ENCODE data around the gene TFIP11.

- TF ChIP-seq CTCF (IDR thresholded peaks at IDR 0.05): no peak
- TF ChIP-seq EZH2 (IDR thresholded peaks at IDR 0.05; ENCODE audit: borderline replicate concordance, insufficient read depth, low read depth, low read length, poor library complexity, severe bottlenecking): no peak
Observed at GRCh38 chr22:26494506-26494905, 17.8 kb downstream of the TFIP11 start.

Data from B cell (primary cell).